ENCODE measurements around the gene SULT2B1. TPM values are rescaled to one million over a fixed set of nuclear protein-coding genes. Genes with fewer than 3 reads are reported as not detected.
"Not testable (repeated sequence)": the region's sequence is repeated elsewhere in the genome, so short reads cannot be mapped to it uniquely, and the experiment has no call there.

Gene SULT2B1
- total RNA-seq, 2 donors from 2014 or later, result 14.6 to 43.0 TPM

- no peak overlapping the region for H3K27ac ChIP-seq
- no peak for DNase-seq (ENCODE audit: low spot score)
- no peaks in the 10 kb centered on the region for H3K36me3 ChIP-seq
- H3K9me3 ChIP-seq, result no peaks in the 10 kb centered on the region
- 85% methylated on average over 7 of the region's 7 CpGs for WGBS
- no peaks in the 10 kb centered on the region for H3K4me1 ChIP-seq (replicated peaks)
- TF ChIP-seq POLR2AphosphoS5 (IDR thresholded peaks at IDR 0.05), result no peak
- no peak for TF ChIP-seq POLR2A (IDR thresholded peaks at IDR 0.05)
- TF ChIP-seq CTCF (IDR thresholded peaks at IDR 0.05), result no peak
- intact Hi-C loops (cut with DNase I), result no loop called here
- H3K27me3 ChIP-seq (replicated peaks; ENCODE audit: insufficient read depth), result no peaks in the 10 kb centered on the region
- no peak overlapping the region for H3K4me3 ChIP-seq
Measured at GRCh38 chr19:48537541-48537940, 14.4 kb upstream of the SULT2B1 start.

GRCh38 chr19:48538057-48538456 lies 13.9 kb upstream of the SULT2B1 start:
- H3K27me3 ChIP-seq (replicated peaks; ENCODE audit: insufficient read depth); intact Hi-C loops (cut with DNase I); H3K27ac ChIP-seq; H3K4me1 ChIP-seq (replicated peaks); H3K9me3 ChIP-seq; H3K4me3 ChIP-seq; H3K36me3 ChIP-seq; DNase-seq (ENCODE audit: low spot score): not testable (repeated sequence)
- WGBS, result 84% methylated on average over 8 of the region's 8 CpGs

- DNase-seq (ENCODE audit: low spot score), result peak; percentile 79
- Histone ChIP-seq H3K27ac (no peak overlapping the region), H3K4me1 (replicated peaks) (peaks cover 4% of the 10 kb centered on the region), H3K36me3 (no peaks in the 10 kb centered on the region), H3K4me3 (no peak overlapping the region), H3K27me3 (replicated peaks; ENCODE audit: insufficient read depth) (no peaks in the 10 kb centered on the region), H3K9me3 (no peaks in the 10 kb centered on the region)
- TF ChIP-seq POLR2AphosphoS5 (IDR thresholded peaks at IDR 0.05) (peak; percentile 55), POLR2A (IDR thresholded peaks at IDR 0.05) (no peak), CTCF (IDR thresholded peaks at IDR 0.05) (no peak)
- intact Hi-C loops (cut with DNase I), result no loop called here
- WGBS, result 47% methylated on average over 17 of the region's 17 CpGs
Measured at GRCh38 chr19:48539503-48540096, 12.4 kb upstream of the SULT2B1 start.

DNA sequence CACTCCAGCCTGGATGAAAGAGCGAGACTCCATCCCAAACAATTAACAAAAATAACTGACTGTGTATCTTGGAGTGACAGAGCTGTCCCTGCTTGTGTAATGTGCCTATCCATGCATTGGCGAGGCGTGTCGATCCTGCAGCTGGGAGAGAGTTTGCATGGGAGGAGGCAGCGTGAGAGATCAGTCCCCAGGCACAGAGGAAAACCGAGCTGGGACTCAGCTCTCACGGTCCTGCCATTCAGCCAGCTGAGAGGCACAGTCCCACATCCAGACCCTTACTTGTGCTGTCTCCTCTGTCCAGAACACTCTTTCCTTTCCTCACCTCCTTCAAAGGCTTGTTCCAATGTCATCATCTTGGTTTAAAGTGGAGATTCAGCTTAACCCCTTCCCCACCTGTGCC lies 11.9 kb upstream of the SULT2B1 start:
- intact Hi-C loops (cut with DNase I), result no loop called here
- Histone ChIP-seq H3K27ac (no peak overlapping the region), H3K36me3 (no peaks in the 10 kb centered on the region), H3K27me3 (replicated peaks; ENCODE audit: insufficient read depth) (no peaks in the 10 kb centered on the region), H3K4me3 (no peak overlapping the region), H3K4me1 (replicated peaks) (peaks cover 4% of the 10 kb centered on the region), H3K9me3 (no peaks in the 10 kb centered on the region)
- whole genome bisulfite sequencing, result 33% methylated on average over 7 of the region's 7 CpGs
- no peak for TF ChIP-seq CTCF (IDR thresholded peaks at IDR 0.05)
- no peak for TF ChIP-seq POLR2A (IDR thresholded peaks at IDR 0.05)
- TF ChIP-seq POLR2AphosphoS5 (IDR thresholded peaks at IDR 0.05), result no peak
- DNase-seq (ENCODE audit: low spot score), result no peak

DNA sequence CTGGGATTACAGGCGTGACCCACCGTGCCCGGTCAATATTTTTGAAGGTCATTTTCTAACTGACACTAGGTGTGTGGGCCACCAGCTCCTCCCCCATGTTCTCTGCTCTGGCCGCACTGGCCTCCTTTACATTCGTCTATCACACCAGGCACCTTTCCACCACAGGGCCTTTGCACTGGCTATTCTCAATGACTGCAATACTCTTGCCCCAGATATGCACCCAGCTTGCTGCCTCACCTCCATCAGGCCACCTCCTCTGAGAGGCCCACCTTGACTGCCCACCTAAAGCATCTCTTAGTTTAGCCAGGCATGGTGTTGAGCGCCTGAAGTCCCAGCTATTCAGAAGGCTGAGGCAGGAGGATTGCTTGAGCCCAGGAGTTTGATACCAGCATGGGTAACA lies 10.2 kb upstream of the SULT2B1 start:
- H3K4me3 ChIP-seq, result no peak overlapping the region
- H3K27me3 ChIP-seq (replicated peaks; ENCODE audit: insufficient read depth), result no peaks in the 10 kb centered on the region
- no peak for TF ChIP-seq CTCF (IDR thresholded peaks at IDR 0.05)
- no peak for TF ChIP-seq POLR2AphosphoS5 (IDR thresholded peaks at IDR 0.05)
- no peak for TF ChIP-seq POLR2A (IDR thresholded peaks at IDR 0.05)
- WGBS, result 89% methylated on average over 6 of the region's 6 CpGs
- no peak for DNase-seq (ENCODE audit: low spot score)
- H3K4me1 ChIP-seq (replicated peaks), result peaks cover 4% of the 10 kb centered on the region
- no peaks in the 10 kb centered on the region for H3K36me3 ChIP-seq
- H3K27ac ChIP-seq, result no peak overlapping the region
- no peaks in the 10 kb centered on the region for H3K9me3 ChIP-seq
- intact Hi-C loops (cut with DNase I), result no loop called here

Measured in prostate gland (tissue), 2 donors.